Prostate gland (tissue), 2 donors: ENCODE data around the gene SEC24B. TPM values are rescaled to one million over a fixed set of nuclear protein-coding genes. Genes with fewer than 3 reads are reported as not detected.
A peak's percentile ranks its signal among the peaks of the same experiment; 100 is the strongest.

Experiments
- DNase-seq: peaks from one replicate; pipeline ENCODE4 v3.0.0-alpha.2; 2019; ENCODE audit warnings: low spot score
- H3K27ac ChIP-seq, 2 donors: fragments of 200-600 bp; sonication (generic); 2 replicates each; pipeline ENCODE4 v1.5.1; 2017 to 2019
- H3K27me3 ChIP-seq: fragments of 200-600 bp; sonication (generic); replicated peaks from 2 replicates; pipeline ENCODE4 v1.5.1; 2019; ENCODE audit not compliant: insufficient read depth
- H3K36me3 ChIP-seq, 2 donors: fragments of 200-600 bp; sonication (generic); 1 replicate in 1 of 2; 2 replicates in 1 of 2; pipeline versions ENCODE4 v1.5.1 to v1.8.1; 2017 to 2019
- H3K4me1 ChIP-seq: fragments of 200-600 bp; sonication (generic); replicated peaks from 2 replicates; pipeline ENCODE4 v1.5.1; 2019
- H3K4me3 ChIP-seq, 2 donors: fragments of 200-600 bp; sonication (generic); 2 replicates each; pipeline ENCODE4 v1.5.1; 2017 to 2019
- H3K9me3 ChIP-seq: fragments of 200-600 bp; sonication (generic); 2 replicates; pipeline ENCODE4 v1.5.1; 2017
- CTCF ChIP-seq, 4 experiments: fragments of 200-600 bp in 2 of 4; fragments of 450-650 bp in 2 of 4; sonication (generic) in 2 of 4; IDR thresholded peaks; 1 replicate in 3 of 4; 2 replicates in 1 of 4; pipeline ENCODE4 v1.5.1; 2016 to 2019; ENCODE audit warnings: antibody characterized with exemption in 4 of 4, mild to moderate bottlenecking in 2 of 4, moderate library complexity in 2 of 4
- POLR2A ChIP-seq: fragments of 450-650 bp; IDR thresholded peaks from one replicate; pipeline ENCODE4 v1.6.1; 2016; ENCODE audit warnings: antibody characterized with exemption, mild to moderate bottlenecking
- POLR2AphosphoS5 ChIP-seq: sonication (generic); formaldehyde crosslinking; IDR thresholded peaks from one replicate; pipeline ENCODE4 v1.6.1; 2017; ENCODE audit warnings: antibody characterized with exemption
- WGBS: methylation state at CpG from one replicate; pipeline ENCODE4 v1.1.5; 2018; 5-methylcytosine and 5-hydroxymethylcytosine counted together
- intact Hi-C: fragments of 100-400 bp; cut with DNase I; formaldehyde crosslinking; loops from one replicate; pipeline ENCODE4 v1.14.2; 2022
- total RNA-seq, 2 donors: library from RNA; depleted of rRNA; stranded (reverse); fragments of >200 nt; gene quantifications; one replicate each; pipeline ENCODE4 v1.1.0, GENCODE V29; 2016

SEC24B gene
- total RNA-seq, 2 donors from 2014 or later, result 27.6 to 44.1 TPM

GRCh38 chr4:109412776-109413175, 20.8 kb upstream of the SEC24B start:
- DNase-seq, result peak; percentile 54
- WGBS, result 3% methylated on average over 1 of the region's 1 CpG

GRCh38 chr4:109414938-109415337, 18.7 kb upstream of the SEC24B start:
- 71% methylated on average over 1 of the region's 1 CpG for WGBS
- intact Hi-C loops, result loop anchor here (5.0 kb wide), 1 partner anchor 578 kb away; no protein-coding TSS in a partner anchor
- H3K36me3 ChIP-seq, result no peaks in the 10 kb centered on the region

More at GRCh38 chr4:109412776-109413175, 20.8 kb upstream of the SEC24B start:
- Histone ChIP-seq H3K4me3 (no peak overlapping the region), H3K27ac (peak overlapping the region in 1 of 2 donors; percentile 52), H3K27me3 (no peaks in the 10 kb centered on the region), H3K4me1 (no peaks in the 10 kb centered on the region), H3K36me3 (no peaks in the 10 kb centered on the region), H3K9me3 (no peaks in the 10 kb centered on the region)
- TF ChIP-seq CTCF (IDR thresholded peaks at IDR 0.05), result no peak
- no peak for TF ChIP-seq POLR2A
- peak; percentile 86 for TF ChIP-seq POLR2AphosphoS5
- intact Hi-C loops, result loop anchor here (5.0 kb wide), 1 partner anchor 575 kb away; no protein-coding TSS in a partner anchor

GRCh38 chr4:109418588-109418987, 15.0 kb upstream of the SEC24B start:
- no peaks in the 10 kb centered on the region for H3K27me3 ChIP-seq
- H3K27ac ChIP-seq, result no peak overlapping the region
- H3K9me3 ChIP-seq, result no peaks in the 10 kb centered on the region
- intact Hi-C loops, result no loop called here
- 86% methylated on average over 1 of the region's 1 CpG for WGBS
- TF ChIP-seq POLR2AphosphoS5 (no peak), POLR2A (no peak), CTCF (IDR thresholded peaks at IDR 0.05) (no peak)
- DNase-seq, result no peak
- H3K36me3 ChIP-seq, result no peaks in the 10 kb centered on the region
- no peaks in the 10 kb centered on the region for H3K4me1 ChIP-seq
- no peak overlapping the region for H3K4me3 ChIP-seq

More at GRCh38 chr4:109414938-109415337, 18.7 kb upstream of the SEC24B start:
- Histone ChIP-seq H3K9me3 (no peaks in the 10 kb centered on the region), H3K27me3 (no peaks in the 10 kb centered on the region), H3K4me1 (no peaks in the 10 kb centered on the region), H3K4me3 (no peak overlapping the region), H3K27ac (no peak overlapping the region)
- DNase-seq, result no peak
- TF ChIP-seq CTCF (IDR thresholded peaks at IDR 0.05) (no peak), POLR2AphosphoS5 (no peak), POLR2A (no peak)

DNA sequence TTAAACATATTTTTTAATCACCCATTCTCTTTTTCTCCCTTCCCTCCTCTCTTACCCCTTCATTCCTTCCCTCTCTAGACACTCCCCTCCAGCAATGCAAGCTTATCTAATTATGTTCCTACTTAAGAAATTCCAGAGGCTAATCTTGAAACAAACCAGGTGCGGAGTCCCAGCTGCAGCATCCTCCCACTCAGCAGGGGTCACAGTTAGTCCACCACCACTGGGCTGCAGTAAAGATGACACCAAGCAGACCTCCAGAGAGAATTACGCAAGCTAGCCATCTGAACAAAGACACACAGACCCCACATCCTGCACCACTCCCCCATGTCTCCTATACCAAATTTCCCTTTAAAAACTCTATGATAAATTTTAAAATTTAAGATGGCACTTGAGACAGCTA, 13.9 kb upstream of the SEC24B start:
- no peak for DNase-seq
- Histone ChIP-seq H3K27ac (no peak overlapping the region), H3K27me3 (no peaks in the 10 kb centered on the region), H3K4me1 (no peaks in the 10 kb centered on the region), H3K9me3 (no peaks in the 10 kb centered on the region), H3K4me3 (no peak overlapping the region), H3K36me3 (no peaks in the 10 kb centered on the region)
- no peak for TF ChIP-seq CTCF (IDR thresholded peaks at IDR 0.05)
- no peak for TF ChIP-seq POLR2AphosphoS5
- TF ChIP-seq POLR2A, result no peak
- WGBS, result 96% methylated on average over 2 of the region's 2 CpGs
- intact Hi-C loops, result loop anchor here (5.0 kb wide), 1 partner anchor 558 kb away; no protein-coding TSS in a partner anchor

DNA sequence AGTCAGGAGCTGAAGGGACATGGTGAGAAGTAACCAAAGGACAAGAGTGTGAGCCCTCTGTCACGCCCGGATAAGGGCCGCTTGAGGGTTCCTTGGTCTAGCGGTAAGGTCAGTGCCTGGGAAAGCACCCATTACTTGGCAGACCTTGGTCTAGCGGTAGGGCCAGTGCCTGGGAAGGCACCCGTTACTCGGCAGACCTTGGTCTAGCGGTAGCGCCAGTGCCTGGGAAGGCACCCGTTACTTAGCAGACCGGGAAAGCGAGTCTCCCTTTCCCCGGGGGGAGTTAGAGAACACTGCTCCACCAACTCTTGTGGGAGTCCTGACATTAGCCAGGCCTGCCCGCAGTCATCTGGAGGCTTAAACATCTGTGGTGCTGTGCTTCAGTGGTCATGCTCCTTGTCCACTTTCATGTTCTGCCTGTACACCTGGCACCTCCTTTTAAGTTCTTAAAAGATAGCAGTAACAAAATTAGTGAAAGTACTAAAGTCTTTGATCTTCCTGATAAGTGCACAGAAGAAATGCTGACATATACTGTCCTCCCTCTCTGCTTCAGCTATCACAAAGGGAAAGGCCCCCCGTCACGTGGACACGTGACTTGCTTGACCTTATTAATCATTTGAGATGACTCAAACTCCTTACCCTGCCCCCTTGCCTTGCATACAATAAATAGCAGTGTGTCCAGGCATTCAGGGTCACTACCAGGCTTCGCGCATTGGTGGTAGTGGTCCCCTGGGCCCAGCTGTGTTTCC, 9.3 kb upstream of the SEC24B start:
- intact Hi-C loops, result loop anchor here (5.0 kb wide), 1 partner anchor 553 kb away; no protein-coding TSS in a partner anchor
- Histone ChIP-seq H3K36me3 (no peaks in the 10 kb centered on the region), H3K27ac (no peak overlapping the region), H3K9me3 (no peaks in the 10 kb centered on the region), H3K4me1 (no peaks in the 10 kb centered on the region), H3K27me3 (no peaks in the 10 kb centered on the region), H3K4me3 (no peak overlapping the region)
- TF ChIP-seq CTCF (IDR thresholded peaks at IDR 0.05) (no peak), POLR2A (no peak), POLR2AphosphoS5 (no peak)
- no peak for DNase-seq
- WGBS, result 90% methylated on average over 18 of the region's 19 CpGs
